ENCODE data around the gene TPCN1. TPM values are rescaled to one million over a fixed set of nuclear protein-coding genes. Genes with fewer than 3 reads are reported as not detected.

Gene TPCN1
- total RNA-seq, 3 donors from 2014 or later (not counting 1 experiment from before 2014, with no cell fraction given), result 7.2 to 21.4 (median 10.7) TPM

GRCh38 chr12:113254298-113254697 lies 33.0 kb downstream of the TPCN1 start:
- H3K9me3 Mint-ChIP-seq, result no peaks in the 10 kb centered on the region
- TF ChIP-seq CTCF (IDR thresholded peaks at IDR 0.05), result no peak
- no peak overlapping the region for H3K27ac Mint-ChIP-seq
- H3K4me3 Mint-ChIP-seq, result no peak overlapping the region
- intact Hi-C loops (cut with micrococcal nuclease), result no loop called here
- Histone ChIP-seq H3K4me1 (ENCODE audit: control insufficient read depth, insufficient read depth, low read length) (no peaks in the 10 kb centered on the region), H3K27me3 (ENCODE audit: control insufficient read depth, insufficient read depth, low read length) (no peaks in the 10 kb centered on the region), H3K9me3 (ENCODE audit: control insufficient read depth, insufficient read depth, low read length) (peaks cover 5% of the 10 kb centered on the region), H3K27ac (ENCODE audit: low read length) (no peak overlapping the region), H3K4me3 (ENCODE audit: low read length) (no peak overlapping the region), H3K36me3 (ENCODE audit: control insufficient read depth, insufficient read depth, low read length) (peaks cover 2% of the 10 kb centered on the region)
- H3K36me3 Mint-ChIP-seq, result no peaks in the 10 kb centered on the region
- H3K4me1 Mint-ChIP-seq, result no peaks in the 10 kb centered on the region
- no peaks in the 10 kb centered on the region for H3K27me3 Mint-ChIP-seq (ENCODE audit: low read depth in 2 of 2)
- DNase-seq, result no peak
- 94% methylated on average over 1 of the region's 4 CpGs for WGBS (ENCODE audit: insufficient coverage)
- no peak for ATAC-seq

- no peak overlapping the region for H3K27ac ChIP-seq (ENCODE audit: low read length)
- peaks cover 5% of the 10 kb centered on the region for H3K9me3 ChIP-seq (ENCODE audit: control insufficient read depth, insufficient read depth, low read length)
- DNase-seq (no peak), ATAC-seq (no peak)
- H3K36me3 Mint-ChIP-seq, result no peaks in the 10 kb centered on the region
- intact Hi-C loops (cut with micrococcal nuclease), result no loop called here
- peaks cover 6% of the 10 kb centered on the region for H3K4me1 ChIP-seq (ENCODE audit: control insufficient read depth, insufficient read depth, low read length)
- H3K4me3 ChIP-seq (ENCODE audit: low read length), result no peak overlapping the region
- no peak overlapping the region for H3K27ac Mint-ChIP-seq
- no peaks in the 10 kb centered on the region for H3K27me3 Mint-ChIP-seq (ENCODE audit: low read depth in 2 of 2)
- H3K36me3 ChIP-seq (ENCODE audit: control insufficient read depth, insufficient read depth, low read length), result no peaks in the 10 kb centered on the region
- H3K4me1 Mint-ChIP-seq, result peaks cover 9 to 10% of the 10 kb centered on the region in 2 donors
- no peak for TF ChIP-seq CTCF (IDR thresholded peaks at IDR 0.05)
- H3K4me3 Mint-ChIP-seq, result no peak overlapping the region
- no peaks in the 10 kb centered on the region for H3K27me3 ChIP-seq (ENCODE audit: control insufficient read depth, insufficient read depth, low read length)
- H3K9me3 Mint-ChIP-seq, result no peaks in the 10 kb centered on the region
These were observed 36.3 kb downstream of the TPCN1 start for GRCh38 chr12:113257564-113257963.

- no peaks in the 10 kb centered on the region for H3K9me3 Mint-ChIP-seq
- H3K27ac ChIP-seq (ENCODE audit: low read length), result no peak overlapping the region
- DNase-seq, result no peak
- H3K4me3 Mint-ChIP-seq, result no peak overlapping the region
- no peak overlapping the region for H3K27ac Mint-ChIP-seq
- no peaks in the 10 kb centered on the region for H3K27me3 Mint-ChIP-seq (ENCODE audit: low read depth in 2 of 2)
- intact Hi-C loops (cut with micrococcal nuclease), result no loop called here
- WGBS (ENCODE audit: insufficient coverage), result 92% methylated on average over 5 of the region's 5 CpGs
- ATAC-seq, result no peak
- TF ChIP-seq CTCF (IDR thresholded peaks at IDR 0.05), result no peak
- H3K4me1 Mint-ChIP-seq, result peaks cover 9 to 10% of the 10 kb centered on the region in 2 donors
- no peaks in the 10 kb centered on the region for H3K27me3 ChIP-seq (ENCODE audit: control insufficient read depth, insufficient read depth, low read length)
- H3K9me3 ChIP-seq (ENCODE audit: control insufficient read depth, insufficient read depth, low read length), result no peaks in the 10 kb centered on the region
- no peak overlapping the region for H3K4me3 ChIP-seq (ENCODE audit: low read length)
- H3K36me3 ChIP-seq (ENCODE audit: control insufficient read depth, insufficient read depth, low read length), result no peaks in the 10 kb centered on the region
- H3K36me3 Mint-ChIP-seq, result no peaks in the 10 kb centered on the region
- H3K4me1 ChIP-seq (ENCODE audit: control insufficient read depth, insufficient read depth, low read length), result peaks cover 8% of the 10 kb centered on the region
These were observed 38.9 kb downstream of the TPCN1 start for GRCh38 chr12:113260127-113260526.

GRCh38 chr12:113260636-113261300 lies 39.5 kb downstream of the TPCN1 start:
- WGBS (ENCODE audit: insufficient coverage), result 76% methylated on average over 11 of the region's 12 CpGs
- Histone ChIP-seq H3K27me3 (ENCODE audit: control insufficient read depth, insufficient read depth, low read length) (no peaks in the 10 kb centered on the region), H3K4me3 (ENCODE audit: low read length) (no peak overlapping the region), H3K36me3 (ENCODE audit: control insufficient read depth, insufficient read depth, low read length) (no peaks in the 10 kb centered on the region), H3K4me1 (ENCODE audit: control insufficient read depth, insufficient read depth, low read length) (peaks cover 8% of the 10 kb centered on the region), H3K27ac (ENCODE audit: low read length) (no peak overlapping the region), H3K9me3 (ENCODE audit: control insufficient read depth, insufficient read depth, low read length) (no peaks in the 10 kb centered on the region)
- H3K9me3 Mint-ChIP-seq, result no peaks in the 10 kb centered on the region
- intact Hi-C loops (cut with micrococcal nuclease), result no loop called here
- H3K4me3 Mint-ChIP-seq, result no peak overlapping the region
- no peaks in the 10 kb centered on the region for H3K27me3 Mint-ChIP-seq (ENCODE audit: low read depth in 2 of 2)
- DNase-seq (no peak), ATAC-seq (no peak)
- no peak for TF ChIP-seq CTCF (IDR thresholded peaks at IDR 0.05)
- peaks cover 9 to 10% of the 10 kb centered on the region in 2 donors for H3K4me1 Mint-ChIP-seq
- H3K27ac Mint-ChIP-seq, result no peak overlapping the region
- no peaks in the 10 kb centered on the region for H3K36me3 Mint-ChIP-seq

All from natural killer cell (primary cell).